ENCODE measurements around the gene STRA6. TPM values are rescaled to one million over a fixed set of nuclear protein-coding genes. Genes with fewer than 3 reads are reported as not detected.

Gene STRA6
- total RNA-seq, 2 experiments from 2014 or later = not detected

- Histone ChIP-seq H3K79me2 (ENCODE audit: insufficient read depth, low read depth, low read length) (no peaks in the 10 kb centered on the region), H3K9me2 (ENCODE audit: insufficient read depth, low read length) (no peaks in the 10 kb centered on the region), H3K4me3 (ENCODE audit: low read depth, low read length, poor library complexity, severe bottlenecking) (no peak overlapping the region), H3K36me3 (ENCODE audit: insufficient read depth, low read length) (no peaks in the 10 kb centered on the region), H3K4me2 (ENCODE audit: low read length) (no peak overlapping the region), H3K27ac (ENCODE audit: low read depth, low read length, poor library complexity, severe bottlenecking) (no peak overlapping the region), H2AFZ (ENCODE audit: low read length) (no peak overlapping the region), H4K20me1 (ENCODE audit: insufficient read depth, low read length) (no peaks in the 10 kb centered on the region), H3K9me3 (ENCODE audit: low read length) (no peaks in the 10 kb centered on the region), H3K4me1 (ENCODE audit: insufficient read depth, low read length, poor library complexity, severe bottlenecking) (no peaks in the 10 kb centered on the region)
- ChIA-PET CTCF (ENCODE audit: unreplicated experiment) (interaction anchor here (0.5 kb wide), 1 partner anchor 178 kb away, joined by 3 read pairs; no protein-coding TSS in a partner anchor), POLR2A (no interaction called here)
- no peak for TF ChIP-seq CTCF (conservative IDR thresholded peaks at IDR 0.05; ENCODE audit: low read length)
- TF ChIP-seq EZH2phosphoT487 (IDR thresholded peaks at IDR 0.05; ENCODE audit: borderline replicate concordance, low read depth, low read length) = no peak
- intact Hi-C loops (cut with micrococcal nuclease; ENCODE audit: unreplicated experiment) = loop anchor here (10.0 kb wide), 1 partner anchor 1145 kb away; no protein-coding TSS in a partner anchor
- no peak for DNase-seq (ENCODE audit: low spot score)
- BruUV-seq (replicated peaks) = no TSS peak
These were observed 72.9 kb downstream of the STRA6 start for GRCh38 chr15:74129586-74130154.

Small RNA genes lying within 50 kb of the gene (small RNA-seq; reads per million reads assigned to genes)
- gene RF00017 = not detected

Other genes with a start within 250 kb of the STRA6 start
- 5.7 and 8.0 TPM in 2 replicates for gene STOML1, start 210.5 kb downstream of the STRA6 start, total RNA-seq (2014; rRNA removed; shearing (Covaris generic))
- 8.9 and 10.0 TPM in 2 replicates for gene STOML1, start 210.5 kb downstream of the STRA6 start, total RNA-seq (2022)
- 9.6 and 16.9 TPM in 2 replicates for gene PML, start 208.1 kb downstream of the STRA6 start, total RNA-seq (2014; rRNA removed; shearing (Covaris generic))
- 26.1 and 28.1 TPM in 2 replicates for gene PML, start 208.1 kb downstream of the STRA6 start, total RNA-seq (2022)
- 0.76 TPM in 1 of 2 replicates, not detected in the other for gene GOLGA6A, start 120.2 kb downstream of the STRA6 start, total RNA-seq (2014; rRNA removed; shearing (Covaris generic))
- gene GOLGA6A, start 120.2 kb downstream of the STRA6 start, total RNA-seq (2022) = 0.13 and 0.63 TPM in 2 replicates
- not detected in 2 replicates for gene ISLR2, start 72.2 kb downstream of the STRA6 start, total RNA-seq (2014; rRNA removed; shearing (Covaris generic))
- gene ISLR2, start 72.2 kb downstream of the STRA6 start, total RNA-seq (2022) = not detected in 2 replicates
- not detected in 2 replicates for gene ISLR, start 29.1 kb downstream of the STRA6 start, total RNA-seq (2014; rRNA removed; shearing (Covaris generic))
- gene ISLR, start 29.1 kb downstream of the STRA6 start, total RNA-seq (2022) = not detected in 2 replicates
- not detected in 2 replicates for gene CCDC33, start 33.5 kb upstream of the STRA6 start, total RNA-seq (2014; rRNA removed; shearing (Covaris generic))
- gene CCDC33, start 33.5 kb upstream of the STRA6 start, total RNA-seq (2022) = not detected in 2 replicates
- not detected in 2 replicates for gene CYP11A1, start 164.9 kb upstream of the STRA6 start, total RNA-seq (2014; rRNA removed; shearing (Covaris generic))
- gene CYP11A1, start 164.9 kb upstream of the STRA6 start, total RNA-seq (2022) = not detected in 2 replicates
- gene SEMA7A, start 231.2 kb upstream of the STRA6 start, total RNA-seq (2014; rRNA removed; shearing (Covaris generic)) = 0.06 and 0.08 TPM in 2 replicates
- gene SEMA7A, start 231.2 kb upstream of the STRA6 start, total RNA-seq (2022) = 0.46 and 1.0 TPM in 2 replicates

Measured in OCI-LY7 (cell line).